ENCODE results near the gene TIAM1. TPM values are rescaled to one million over a fixed set of nuclear protein-coding genes. Genes with fewer than 3 reads are reported as not detected.

The TIAM1 gene
- total and polyA plus RNA-seq, 8 donors: 1.1 to 19.8 (median 3.3) TPM

- H3K27ac ChIP-seq: peak overlapping the region in 3 of 5 donors; percentile 66 to 73 (median 67)
- WGBS, 5 donors: 56 to 77% (median 63%) methylated on average over 6 of the region's 6 CpGs
- intact Hi-C loops (cut with DNase I; ENCODE audit: low total_unique reads): no loop called here
- H3K36me3 ChIP-seq: no peaks in the 10 kb centered on the region
- no peaks in the 10 kb centered on the region for H3K27me3 ChIP-seq
- DNase-seq: peak; percentile 29 to 43
- H3K9me3 ChIP-seq: no peaks in the 10 kb centered on the region
- H3K4me3 ChIP-seq: no peak overlapping the region
- peaks cover 0 to 17% (median 0%) of the 10 kb centered on the region in 4 donors for H3K4me1 ChIP-seq
- TF ChIP-seq POLR2AphosphoS5 (IDR thresholded peaks at IDR 0.05): no peak
- no peak for TF ChIP-seq POLR2A (IDR thresholded peaks at IDR 0.05)
- TF ChIP-seq EP300 (IDR thresholded peaks at IDR 0.05): no peak
- no peak for TF ChIP-seq CTCF (IDR thresholded peaks at IDR 0.05)
These were observed 46.3 kb downstream of the TIAM1 start for GRCh38 chr21:31297806-31298205.

- Histone ChIP-seq H3K36me3 (no peaks in the 10 kb centered on the region), H3K27me3 (no peaks in the 10 kb centered on the region), H3K4me1 (peaks cover 0 to 17% (median 0%) of the 10 kb centered on the region in 4 donors), H3K27ac (no peak overlapping the region), H3K9me3 (no peaks in the 10 kb centered on the region), H3K4me3 (no peak overlapping the region)
- TF ChIP-seq POLR2AphosphoS5 (IDR thresholded peaks at IDR 0.05) (no peak), EP300 (IDR thresholded peaks at IDR 0.05) (no peak), POLR2A (IDR thresholded peaks at IDR 0.05) (no peak), CTCF (IDR thresholded peaks at IDR 0.05) (no peak)
- DNase-seq: no peak
- WGBS, 5 donors: 94 to 97% (median 95%) methylated on average over 11 of the region's 11 CpGs
- intact Hi-C loops (cut with DNase I; ENCODE audit: low total_unique reads): no loop called here
These were observed 48.4 kb downstream of the TIAM1 start for GRCh38 chr21:31295676-31296075.

GRCh38 chr21:31294691-31295090, 49.4 kb downstream of the TIAM1 start:
- TF ChIP-seq POLR2A (IDR thresholded peaks at IDR 0.05): no peak
- TF ChIP-seq EP300 (IDR thresholded peaks at IDR 0.05): no peak
- no peak for TF ChIP-seq CTCF (IDR thresholded peaks at IDR 0.05)
- no peak for TF ChIP-seq POLR2AphosphoS5 (IDR thresholded peaks at IDR 0.05)
- Histone ChIP-seq H3K4me1 (peaks cover 0 to 17% (median 0%) of the 10 kb centered on the region in 4 donors), H3K27me3 (no peaks in the 10 kb centered on the region), H3K27ac (no peak overlapping the region), H3K4me3 (no peak overlapping the region), H3K9me3 (no peaks in the 10 kb centered on the region), H3K36me3 (no peaks in the 10 kb centered on the region)
- no peak for DNase-seq
- 93 to 98% (median 95%) methylated on average over 11 of the region's 11 CpGs for WGBS, 5 donors
- intact Hi-C loops (cut with DNase I; ENCODE audit: low total_unique reads): no loop called here

DNA sequence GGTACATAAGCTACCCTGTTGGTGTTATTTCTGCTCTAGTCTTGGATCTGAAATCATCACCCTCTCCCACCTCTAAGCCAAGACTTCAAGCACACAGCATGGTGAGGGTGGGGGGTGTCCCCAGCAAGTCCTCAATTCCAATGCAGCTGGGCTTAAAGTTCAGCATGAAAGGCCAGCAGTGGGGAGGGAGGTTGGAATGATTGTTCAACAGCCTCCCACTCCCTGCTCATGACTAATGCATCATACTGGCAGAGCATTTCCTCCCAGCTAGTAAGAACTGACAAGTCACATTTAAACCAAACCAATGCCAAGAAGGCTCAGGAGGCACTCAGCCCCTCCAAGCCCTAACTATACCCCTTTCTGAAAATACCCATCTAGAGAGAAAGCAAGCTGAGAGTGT, 50.1 kb downstream of the TIAM1 start:
- Histone ChIP-seq H3K27me3 (no peaks in the 10 kb centered on the region), H3K4me3 (no peak overlapping the region), H3K4me1 (peaks cover 0 to 17% (median 0%) of the 10 kb centered on the region in 4 donors), H3K27ac (peak overlapping the region in 1 of 5 donors; percentile 8), H3K9me3 (no peaks in the 10 kb centered on the region), H3K36me3 (no peaks in the 10 kb centered on the region)
- DNase-seq: peak in 1 of 2 donors; percentile 67
- intact Hi-C loops (cut with DNase I; ENCODE audit: low total_unique reads): no loop called here
- no peak for TF ChIP-seq POLR2A (IDR thresholded peaks at IDR 0.05)
- peak in 1 of 3 donors; percentile 47 for TF ChIP-seq POLR2AphosphoS5 (IDR thresholded peaks at IDR 0.05)

DNA sequence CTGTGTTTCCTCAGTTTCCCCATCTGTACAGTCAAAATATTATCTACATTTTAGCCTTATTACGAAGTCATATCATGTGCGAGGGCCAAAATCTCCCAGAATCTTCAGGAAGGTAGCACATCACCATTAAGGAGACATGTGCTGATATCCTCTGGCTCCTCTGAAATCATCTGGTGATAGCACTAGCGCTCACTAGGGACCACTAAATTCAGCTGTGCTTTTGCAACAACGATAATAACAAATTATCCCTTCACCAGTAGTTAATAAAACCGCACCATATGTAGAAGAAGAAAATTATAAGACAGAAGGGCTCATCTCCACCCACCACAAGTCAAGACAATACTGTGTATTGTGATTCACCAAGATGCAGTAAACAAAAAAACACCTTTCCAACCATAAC, 53.3 kb downstream of the TIAM1 start:
- no peaks in the 10 kb centered on the region for H3K36me3 ChIP-seq
- no peak for TF ChIP-seq CTCF (IDR thresholded peaks at IDR 0.05)
- no peak for TF ChIP-seq POLR2A (IDR thresholded peaks at IDR 0.05)
- TF ChIP-seq EP300 (IDR thresholded peaks at IDR 0.05): no peak
- no peak for TF ChIP-seq POLR2AphosphoS5 (IDR thresholded peaks at IDR 0.05)
- intact Hi-C loops (cut with DNase I; ENCODE audit: low total_unique reads): no loop called here
- no peak overlapping the region for H3K27ac ChIP-seq
- no peaks in the 10 kb centered on the region for H3K27me3 ChIP-seq
- peaks cover 0 to 6% (median 0%) of the 10 kb centered on the region in 4 donors for H3K4me1 ChIP-seq
- WGBS, 5 donors: 95 to 97% (median 95%) methylated on average over 5 of the region's 5 CpGs
- no peak overlapping the region for H3K4me3 ChIP-seq
- peaks cover 0 to 6% (median 0%) of the 10 kb centered on the region in 4 donors for H3K9me3 ChIP-seq
- no peak for DNase-seq

Measured in stomach (tissue), 9 donors.